ENCODE results near the gene MMP7.

The MMP7 gene

DNA sequence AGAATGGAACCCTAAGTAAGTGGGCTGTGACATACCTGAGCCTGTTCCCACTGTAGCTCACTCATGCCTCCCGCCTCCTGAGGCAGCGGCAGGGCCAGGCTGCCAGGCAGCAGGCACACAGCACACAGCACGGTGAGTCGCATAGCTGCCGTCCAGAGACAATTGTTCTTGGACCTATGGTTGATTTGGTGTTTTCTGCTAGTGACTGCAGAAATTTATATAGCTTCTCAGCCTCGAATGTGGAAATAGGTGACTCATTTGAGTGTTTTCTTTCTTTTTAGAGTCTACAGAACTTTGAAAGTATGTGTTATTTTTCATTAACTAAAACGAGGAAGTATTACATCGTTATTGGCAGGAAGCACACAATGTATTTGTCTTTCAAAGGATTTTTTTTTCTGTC, at the start of gene MMP7:
Gene MMP7, minus strand, starts transcription at position 190 of the 400 bp plus-strand sequence. Its CDS starts 47 bp downstream, at position 143.
- no peak for DNase-seq

DNA sequence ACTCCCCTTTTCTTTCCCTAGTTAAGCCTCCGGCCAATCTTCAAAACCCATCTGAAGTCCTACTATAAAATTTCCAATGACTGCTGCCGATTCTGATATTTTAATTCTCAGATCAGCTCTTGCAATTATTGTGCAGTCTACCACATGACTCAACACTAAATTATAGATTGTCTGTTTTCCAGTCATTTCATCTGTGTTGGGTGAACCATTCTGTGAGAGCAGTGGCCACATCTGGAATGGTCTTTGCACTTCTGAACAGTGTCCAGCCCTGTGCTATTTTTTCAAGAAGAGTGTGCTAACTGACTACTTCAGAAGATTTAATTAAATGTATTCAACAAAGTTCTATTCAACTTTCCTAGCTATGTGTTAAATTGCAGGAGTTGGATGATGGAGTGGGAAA, 47.2 kb upstream of the MMP7 start:
- DNase-seq: no peak

DNA sequence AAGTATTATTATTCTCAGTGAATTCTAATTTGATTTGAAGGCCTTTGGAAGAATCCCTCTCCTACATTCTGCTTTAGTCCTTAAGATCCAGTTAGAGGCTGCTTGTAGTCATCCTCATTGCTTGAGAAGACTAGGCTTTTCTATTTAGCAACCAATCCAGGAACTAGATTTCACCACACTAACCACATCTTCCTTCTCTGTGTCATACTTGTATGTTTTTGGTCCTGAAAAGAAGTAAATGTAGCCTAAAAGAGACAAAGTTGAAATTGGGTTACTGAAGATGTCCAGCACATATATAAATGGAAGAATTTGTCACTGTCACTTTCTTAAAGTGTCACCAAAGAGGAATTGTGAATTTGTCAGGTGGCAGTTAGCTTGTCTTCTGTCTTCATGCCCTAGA, 46.6 kb upstream of the MMP7 start:
- no peak for DNase-seq

DNA sequence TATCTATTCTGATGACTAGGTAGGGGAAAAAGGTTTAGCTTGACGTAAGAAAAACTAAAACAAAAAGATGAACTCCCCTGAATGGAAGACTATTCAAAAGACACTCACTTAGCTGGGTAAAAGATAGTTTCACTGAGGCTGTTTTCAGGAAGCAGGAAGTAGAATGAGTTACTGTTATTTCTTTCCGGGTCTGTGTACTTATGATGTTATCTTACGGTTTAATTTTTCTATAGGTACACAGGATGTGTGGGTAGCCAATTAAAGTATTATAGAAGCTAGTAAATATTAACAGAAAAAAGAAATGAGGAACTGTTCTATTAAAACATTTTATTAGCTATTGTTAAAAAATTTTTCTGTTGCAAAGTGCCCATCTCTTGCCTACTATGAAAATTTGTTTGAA, 45.8 kb upstream of the MMP7 start:
- no peak for DNase-seq

GRCh38 chr11:102575012-102575411, 44.5 kb upstream of the MMP7 start:
- no peak for DNase-seq

- DNase-seq: no peak
Observed at GRCh38 chr11:102573851-102574250, 43.3 kb upstream of the MMP7 start.

DNA sequence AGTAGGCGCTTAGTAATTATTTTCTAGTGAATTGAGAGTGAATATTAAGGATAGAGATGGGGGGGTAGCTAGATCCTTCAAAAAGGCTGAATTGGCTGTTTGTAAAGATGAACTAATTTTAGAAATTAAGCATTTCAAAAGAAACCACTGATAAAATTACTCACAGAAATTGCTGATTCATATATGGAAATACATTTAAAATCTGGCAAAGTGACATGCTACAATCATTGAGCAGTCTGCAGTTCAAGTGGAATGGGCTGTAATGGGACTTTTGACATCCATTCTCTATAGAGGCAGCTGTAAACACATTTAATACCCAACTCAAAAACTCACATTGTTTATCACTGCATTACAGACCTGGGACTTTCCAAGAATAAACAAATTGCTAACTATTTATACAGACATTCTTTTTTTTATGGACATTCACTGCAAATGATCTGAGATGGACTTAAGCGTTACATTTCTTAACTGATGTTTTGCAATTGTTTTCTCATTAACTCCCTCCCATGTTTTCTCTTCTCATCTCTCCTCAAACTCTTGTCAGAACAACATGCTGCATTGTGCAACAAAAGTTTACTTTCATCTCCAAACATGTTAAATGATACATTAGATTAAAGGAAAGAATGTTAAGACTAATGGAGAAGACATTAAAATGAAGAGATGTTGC, 42.1 kb upstream of the MMP7 start:
- DNase-seq: no peak

DNA sequence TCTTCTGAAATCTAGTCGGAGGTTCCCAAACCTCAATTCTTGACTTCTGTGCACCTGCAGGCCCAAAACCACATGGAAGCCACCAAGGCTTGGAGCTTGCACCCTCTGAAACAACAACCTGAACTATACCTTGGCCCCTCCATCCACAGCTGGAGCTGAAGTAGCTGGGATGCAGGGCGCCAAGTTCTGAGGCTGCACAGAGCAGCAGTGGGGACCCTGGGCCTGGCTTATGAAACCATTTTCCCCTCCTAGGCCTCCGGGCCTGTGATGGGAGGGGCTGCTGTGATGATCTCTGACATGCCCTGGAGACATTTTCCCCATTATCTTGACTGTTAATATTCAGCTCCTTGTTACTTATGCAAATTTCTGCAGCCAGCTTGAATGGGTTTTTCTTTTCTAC, 38.3 kb upstream of the MMP7 start:
- no peak for DNase-seq

DNA sequence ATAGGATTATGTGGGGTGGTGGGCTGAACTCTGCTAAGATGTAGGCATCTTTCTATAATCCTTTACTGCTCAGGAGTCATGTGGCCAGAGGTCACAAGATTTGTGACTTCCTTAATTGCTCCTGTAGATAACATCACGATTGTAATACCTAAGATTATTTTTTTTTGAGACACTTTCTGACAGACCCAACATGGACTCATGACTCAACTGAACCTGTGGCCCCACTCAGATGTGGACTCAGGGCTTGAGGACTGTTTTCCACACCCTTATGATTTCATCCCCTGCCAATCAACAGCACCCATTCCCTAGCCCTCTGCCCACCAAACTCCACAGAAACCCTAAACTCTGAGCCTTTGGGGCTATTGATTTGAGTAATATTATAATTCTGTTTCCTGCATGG, 35.6 kb upstream of the MMP7 start:
- DNase-seq: no peak

DNA sequence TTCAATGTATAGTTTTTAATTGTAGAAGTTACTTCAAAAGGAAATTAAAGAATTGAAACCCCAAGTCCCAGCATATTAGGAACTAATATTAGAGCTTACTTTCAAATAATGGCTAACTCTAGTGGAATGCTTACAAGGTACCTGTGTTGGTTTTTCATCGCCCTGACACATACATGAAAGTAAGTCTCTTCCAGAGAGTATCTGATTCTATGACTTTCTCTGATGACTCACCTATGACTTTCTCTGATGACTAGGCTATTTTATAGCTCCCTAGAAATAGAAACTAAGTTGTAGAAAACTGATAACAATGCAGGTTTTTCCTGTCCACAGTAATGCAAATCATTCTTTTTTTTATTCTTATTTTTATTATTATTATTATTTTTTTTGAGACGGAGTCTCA, 33.6 kb upstream of the MMP7 start:
- DNase-seq: no peak

GRCh38 chr11:102561636-102562035, 31.1 kb upstream of the MMP7 start:
- DNase-seq: no peak

GRCh38 chr11:102560555-102561011, 30.0 kb upstream of the MMP7 start:
- DNase-seq: no peak

- no peak for DNase-seq
Observed at GRCh38 chr11:102559839-102560238, 29.3 kb upstream of the MMP7 start.

GRCh38 chr11:102555091-102555490, 24.5 kb upstream of the MMP7 start:
- no peak for DNase-seq

GRCh38 chr11:102553835-102554282, 23.3 kb upstream of the MMP7 start:
- DNase-seq: no peak

DNA sequence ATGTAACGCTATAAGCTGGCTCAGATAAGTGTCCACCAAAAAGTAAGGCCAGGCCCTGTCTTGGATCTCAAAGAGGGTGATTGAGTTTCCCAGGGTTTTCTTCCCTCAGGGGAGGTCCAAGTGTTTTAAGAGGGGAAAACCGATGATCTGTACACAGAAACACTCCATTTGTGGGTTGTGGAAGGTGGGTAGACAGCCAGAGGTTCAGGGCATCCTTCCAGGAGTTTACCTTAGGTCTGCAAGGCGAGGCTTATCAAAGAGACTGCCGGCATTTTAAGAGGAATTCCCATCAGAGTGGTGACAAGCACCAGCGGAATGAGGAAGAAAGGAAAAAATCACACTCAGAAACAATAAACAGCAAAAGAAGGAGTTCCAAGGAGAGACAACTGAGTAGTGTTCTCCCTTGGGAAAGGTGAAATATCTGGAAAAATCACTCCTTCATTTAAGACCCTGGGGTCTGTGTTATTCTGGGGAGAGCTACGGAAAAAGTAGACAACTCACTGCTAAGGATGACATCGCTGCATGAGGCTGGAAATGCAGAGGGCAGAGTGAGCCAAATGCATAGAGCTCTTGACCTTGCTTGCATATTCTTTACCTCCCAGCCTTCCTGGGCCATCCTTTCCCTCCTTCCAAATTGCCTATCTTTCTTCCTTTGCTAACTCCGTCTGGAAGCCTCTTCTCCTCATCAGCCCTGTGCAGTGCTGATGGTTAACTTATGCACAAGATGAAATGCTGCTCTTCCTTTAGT, 22.1 kb upstream of the MMP7 start:
- no peak for DNase-seq

- no peak for DNase-seq
Observed at GRCh38 chr11:102552020-102552419, 21.5 kb upstream of the MMP7 start.

- DNase-seq: no peak
Observed at GRCh38 chr11:102551169-102551781, 20.7 kb upstream of the MMP7 start.

GRCh38 chr11:102546923-102547471, 16.4 kb upstream of the MMP7 start:
- DNase-seq: no peak

- no peak for DNase-seq
Observed at GRCh38 chr11:102546427-102546826, 15.9 kb upstream of the MMP7 start.

GRCh38 chr11:102545701-102546100, 15.2 kb upstream of the MMP7 start:
- no peak for DNase-seq

- no peak for DNase-seq
Observed at GRCh38 chr11:102544594-102544993, 14.0 kb upstream of the MMP7 start.

DNA sequence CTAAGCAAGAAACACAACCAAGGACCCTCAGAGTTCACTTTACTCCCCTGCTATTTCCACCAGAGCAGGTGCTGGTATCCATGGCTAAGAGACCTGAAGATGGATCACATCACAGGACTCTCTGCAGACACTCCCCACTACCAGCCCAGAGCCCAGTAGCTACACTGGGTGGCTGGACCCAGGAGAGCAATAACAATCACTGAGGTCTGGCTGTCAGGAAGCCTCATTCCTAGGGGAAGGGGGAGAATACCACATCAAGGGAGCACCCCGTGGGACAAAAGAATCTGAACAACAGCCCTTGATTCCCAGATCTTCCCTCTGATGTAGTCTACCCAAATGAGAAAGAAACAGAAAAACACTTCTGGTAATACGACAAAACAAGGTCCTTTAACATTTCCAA, 9.0 kb upstream of the MMP7 start:
- no peak for DNase-seq

DNA sequence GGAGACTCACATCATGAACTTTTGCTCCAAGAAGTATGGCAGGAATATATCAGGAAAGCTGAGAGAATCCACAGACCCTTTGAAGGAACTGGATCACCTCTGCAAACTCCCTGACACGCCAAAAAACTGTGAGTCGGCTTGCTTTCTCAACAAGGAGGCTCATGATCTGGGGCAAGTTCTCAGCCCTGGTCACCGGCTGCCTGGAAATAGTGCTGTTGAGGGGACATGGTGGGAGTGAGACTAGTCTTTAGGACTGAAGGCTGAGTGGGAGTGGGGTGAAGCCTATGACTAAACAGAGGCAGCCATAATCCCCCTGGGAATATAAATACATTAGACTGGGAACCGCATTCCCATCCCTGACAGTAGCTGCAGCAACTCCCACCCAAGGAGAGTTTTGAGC, 8.4 kb upstream of the MMP7 start:
- DNase-seq: no peak

Data from stimulated activated CD4-positive, alpha-beta T cell treated with anti-CD3 and anti-CD28 coated beads, Interleukin-4, amount 100 ng/mL, for 24 hours (primary cell).